HEK293 (cell line): Measurements from ENCODE around the gene CYBRD1.

Experiments used
- GLI2 ChIP-seq: fragments of 450-650 bp; formaldehyde crosslinking; IDR thresholded peaks from 2 replicates; pipeline ENCODE4; 2017; ENCODE audit warnings: missing biosample characterization, missing genetic modification characterization, low read depth, borderline replicate concordance
- KLF1 ChIP-seq: fragments of 450-650 bp; formaldehyde crosslinking; IDR thresholded peaks from 2 replicates; pipeline ENCODE4 v1.5.1; 2016; ENCODE audit warnings: missing biosample characterization, missing genetic modification characterization
- MZF1 ChIP-seq: fragments of 450-650 bp; formaldehyde crosslinking; IDR thresholded peaks from 2 replicates; pipeline ENCODE4 v1.5.1; 2017; ENCODE audit warnings: missing biosample characterization, missing genetic modification characterization, borderline replicate concordance
- OSR2 ChIP-seq: fragments of 450-650 bp; formaldehyde crosslinking; IDR thresholded peaks from 2 replicates; pipeline ENCODE4 v1.5.1; 2016; ENCODE audit warnings: missing biosample characterization, missing genetic modification characterization
- SALL2 ChIP-seq: fragments of 450-650 bp; formaldehyde crosslinking; IDR thresholded peaks from 2 replicates; pipeline ENCODE4 v1.5.0; 2017; ENCODE audit warnings: missing biosample characterization, mild to moderate bottlenecking, missing genetic modification characterization, borderline replicate concordance
- SETDB1 ChIP-seq: IDR thresholded peaks from one replicate; pipeline ENCODE4 v1.6.1; 2017; ENCODE audit warnings: mild to moderate bottlenecking, low read length, moderate library complexity, mixed read lengths; ENCODE audit not compliant: insufficient read length
- YY1 ChIP-seq: fragments of 450-650 bp; formaldehyde crosslinking; IDR thresholded peaks from 2 replicates; pipeline ENCODE4 v1.5.1; 2018; ENCODE audit warnings: missing biosample characterization, missing genetic modification characterization
- ZBTB17 ChIP-seq: fragments of 450-650 bp; formaldehyde crosslinking; IDR thresholded peaks from 2 replicates; pipeline ENCODE4 v1.5.1; 2016; ENCODE audit warnings: missing biosample characterization, missing genetic modification characterization
- ZBTB20 ChIP-seq: fragments of 450-650 bp; formaldehyde crosslinking; IDR thresholded peaks from 2 replicates; pipeline ENCODE4 v1.5.1; 2016; ENCODE audit warnings: missing biosample characterization, missing genetic modification characterization
- ZBTB8A ChIP-seq: fragments of 450-650 bp; formaldehyde crosslinking; IDR thresholded peaks from 2 replicates; pipeline ENCODE4 v1.5.1; 2016; ENCODE audit warnings: missing biosample characterization, missing genetic modification characterization
- ZFP69B ChIP-seq: fragments of 450-650 bp; formaldehyde crosslinking; IDR thresholded peaks from 2 replicates; pipeline ENCODE4 v1.5.1; 2016; ENCODE audit warnings: missing biosample characterization, missing genetic modification characterization
- ZIC2 ChIP-seq: fragments of 450-650 bp; formaldehyde crosslinking; IDR thresholded peaks from 2 replicates; pipeline ENCODE4 v1.5.1; 2016; ENCODE audit warnings: missing biosample characterization, missing genetic modification characterization
- ZNF10 ChIP-seq: fragments of 450-650 bp; formaldehyde crosslinking; IDR thresholded peaks from 2 replicates; pipeline ENCODE4 v1.5.1; 2017; ENCODE audit warnings: missing biosample characterization, missing genetic modification characterization
- ZNF274 ChIP-seq, 2 experiments: fragments of 200-500 bp in 1 of 2; fragments of 450-650 bp in 1 of 2; sonication (Bioruptor generic) in 1 of 2; formaldehyde crosslinking in 1 of 2; IDR thresholded peaks; 2 replicates each; pipeline versions ENCODE4 v1.5.1 to v1.6.1; 2014 to 2016; ENCODE audit warnings: borderline replicate concordance in 1 of 2, inconsistent platforms in 1 of 2, low read length in 1 of 2, missing biosample characterization in 1 of 2, missing genetic modification characterization in 1 of 2
- ZNF335 ChIP-seq: fragments of 450-650 bp; formaldehyde crosslinking; conservative IDR thresholded peaks from 2 replicates; pipeline ENCODE4 v1.5.1; 2016; ENCODE audit warnings: missing biosample characterization, missing genetic modification characterization
- ZNF366 ChIP-seq: fragments of 450-650 bp; formaldehyde crosslinking; conservative IDR thresholded peaks from 2 replicates; pipeline ENCODE4 v1.5.1; 2016; ENCODE audit warnings: missing biosample characterization, missing genetic modification characterization
- ZNF654 ChIP-seq: fragments of 450-650 bp; formaldehyde crosslinking; IDR thresholded peaks from 2 replicates; pipeline ENCODE4 v1.5.1; 2016; ENCODE audit warnings: low read depth, missing biosample characterization, missing genetic modification characterization
- ZNF76 ChIP-seq: fragments of 450-650 bp; formaldehyde crosslinking; IDR thresholded peaks from 2 replicates; pipeline ENCODE4; 2016; ENCODE audit warnings: low read depth, missing biosample characterization, missing genetic modification characterization, borderline replicate concordance
- ZNF768 ChIP-seq: fragments of 450-650 bp; formaldehyde crosslinking; IDR thresholded peaks from 2 replicates; pipeline ENCODE4 v1.5.1; 2018; ENCODE audit warnings: missing biosample characterization, mild to moderate bottlenecking, missing genetic modification characterization
- TF ChIP-seq, protein P1 (sequence below): fragments of 450-650 bp; formaldehyde crosslinking; IDR thresholded peaks from 2 replicates; pipeline ENCODE4 v1.5.1; 2016; ENCODE audit warnings: missing biosample characterization, missing genetic modification characterization
- TF ChIP-seq, protein P2 (sequence below): fragments of 450-650 bp; formaldehyde crosslinking; IDR thresholded peaks from 2 replicates; pipeline ENCODE4 v1.5.1; 2016; ENCODE audit warnings: missing biosample characterization, missing genetic modification characterization
- TF ChIP-seq, protein P3 (sequence below): fragments of 450-650 bp; formaldehyde crosslinking; IDR thresholded peaks from 2 replicates; pipeline ENCODE4 v1.5.1; 2017; ENCODE audit warnings: missing biosample characterization, missing genetic modification characterization
- TF ChIP-seq, protein P4 (sequence below): fragments of 450-650 bp; formaldehyde crosslinking; IDR thresholded peaks from 2 replicates; pipeline ENCODE4 v1.5.1; 2016; ENCODE audit warnings: missing biosample characterization, missing genetic modification characterization, borderline replicate concordance
- TF ChIP-seq, protein P5 (sequence below): fragments of 450-650 bp; formaldehyde crosslinking; conservative IDR thresholded peaks from 2 replicates; pipeline ENCODE4 v1.5.1; 2016; ENCODE audit warnings: low read depth, missing biosample characterization, missing genetic modification characterization

Gene CYBRD1

DNA sequence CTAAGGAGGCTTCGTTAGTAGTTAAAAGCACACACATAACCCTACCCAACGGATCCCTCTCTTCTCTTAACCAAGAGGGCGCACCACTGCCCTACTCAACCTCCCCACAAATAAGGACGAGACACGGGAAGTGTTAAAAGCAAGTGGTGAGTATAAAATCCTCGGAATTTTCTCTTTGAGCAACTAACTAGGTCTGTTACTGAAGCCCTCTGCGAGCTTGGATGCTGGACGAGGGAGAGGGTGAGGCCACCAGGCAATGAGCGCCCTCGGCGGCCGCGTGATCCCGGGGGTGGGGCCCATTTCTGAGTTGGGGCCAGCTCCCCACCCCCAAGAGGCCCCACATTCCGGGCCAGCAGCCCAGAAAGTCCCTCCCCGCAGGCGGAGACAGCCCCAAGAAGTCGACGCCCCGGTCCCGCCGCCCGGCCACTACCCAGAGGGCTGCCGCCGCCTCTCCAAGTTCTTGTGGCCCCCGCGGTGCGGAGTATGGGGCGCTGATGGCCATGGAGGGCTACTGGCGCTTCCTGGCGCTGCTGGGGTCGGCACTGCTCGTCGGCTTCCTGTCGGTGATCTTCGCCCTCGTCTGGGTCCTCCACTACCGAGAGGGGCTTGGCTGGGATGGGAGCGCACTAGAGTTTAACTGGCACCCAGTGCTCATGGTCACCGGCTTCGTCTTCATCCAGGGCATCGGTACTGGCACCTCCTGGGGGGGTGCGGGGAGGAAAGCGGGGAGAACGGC lies at the start of gene CYBRD1 (continued):
- TF ChIP-seq KLF1 (tag by site-specific recombination), result peak; percentile 63
- TF ChIP-seq, protein P1, sequence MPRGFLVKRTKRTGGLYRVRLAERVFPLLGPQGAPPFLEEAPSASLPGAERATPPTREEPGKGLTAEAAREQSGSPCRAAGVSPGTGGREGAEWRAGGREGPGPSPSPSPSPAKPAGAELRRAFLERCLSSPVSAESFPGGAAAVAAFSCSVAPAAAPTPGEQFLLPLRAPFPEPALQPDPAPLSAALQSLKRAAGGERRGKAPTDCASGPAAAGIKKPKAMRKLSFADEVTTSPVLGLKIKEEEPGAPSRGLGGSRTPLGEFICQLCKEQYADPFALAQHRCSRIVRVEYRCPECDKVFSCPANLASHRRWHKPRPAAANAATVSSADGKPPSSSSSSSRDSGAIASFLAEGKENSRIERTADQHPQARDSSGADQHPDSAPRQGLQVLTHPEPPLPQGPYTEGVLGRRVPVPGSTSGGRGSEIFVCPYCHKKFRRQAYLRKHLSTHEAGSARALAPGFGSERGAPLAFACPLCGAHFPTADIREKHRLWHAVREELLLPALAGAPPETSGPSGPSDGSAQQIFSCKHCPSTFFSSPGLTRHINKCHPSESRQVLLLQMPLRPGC (tag by site-specific recombination), result no peak
- TF ChIP-seq SETDB1, result no peak
- no peak for TF ChIP-seq MZF1 (tag by site-specific recombination)
- TF ChIP-seq ZNF274 (IDR thresholded peaks at IDR 0.05; ENCODE audit: low read length), result no peak
- no peak for TF ChIP-seq ZNF274 (tag by site-specific recombination; IDR thresholded peaks at IDR 0.05; ENCODE audit: borderline replicate concordance)
- TF ChIP-seq ZBTB17, result peak; percentile 77
- no peak for TF ChIP-seq ZNF10
- peak; percentile 96 for TF ChIP-seq ZFP69B (tag by site-specific recombination)
- no peak for TF ChIP-seq GLI2 (tag by site-specific recombination)
- peak; percentile 54 for TF ChIP-seq ZIC2 (tag by site-specific recombination)
- TF ChIP-seq YY1 (tag by site-specific recombination), result no peak
- TF ChIP-seq OSR2 (tag by site-specific recombination), result no peak; the same call in 1 of the 2 replicates
- TF ChIP-seq, protein P2, sequence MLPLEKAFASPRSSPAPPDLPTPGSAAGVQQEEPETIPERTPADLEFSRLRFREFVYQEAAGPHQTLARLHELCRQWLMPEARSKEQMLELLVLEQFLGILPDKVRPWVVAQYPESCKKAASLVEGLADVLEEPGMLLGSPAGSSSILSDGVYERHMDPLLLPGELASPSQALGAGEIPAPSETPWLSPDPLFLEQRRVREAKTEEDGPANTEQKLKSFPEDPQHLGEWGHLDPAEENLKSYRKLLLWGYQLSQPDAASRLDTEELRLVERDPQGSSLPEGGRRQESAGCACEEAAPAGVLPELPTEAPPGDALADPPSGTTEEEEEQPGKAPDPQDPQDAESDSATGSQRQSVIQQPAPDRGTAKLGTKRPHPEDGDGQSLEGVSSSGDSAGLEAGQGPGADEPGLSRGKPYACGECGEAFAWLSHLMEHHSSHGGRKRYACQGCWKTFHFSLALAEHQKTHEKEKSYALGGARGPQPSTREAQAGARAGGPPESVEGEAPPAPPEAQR (tag by site-specific recombination), result no peak
- TF ChIP-seq ZNF654 (tag by site-specific recombination), result no peak
- TF ChIP-seq ZNF335, result peak; percentile 92
- peak; percentile 71; the same call in 1 of the 2 replicates for TF ChIP-seq ZBTB20 (tag by site-specific recombination)
- TF ChIP-seq, protein P3, sequence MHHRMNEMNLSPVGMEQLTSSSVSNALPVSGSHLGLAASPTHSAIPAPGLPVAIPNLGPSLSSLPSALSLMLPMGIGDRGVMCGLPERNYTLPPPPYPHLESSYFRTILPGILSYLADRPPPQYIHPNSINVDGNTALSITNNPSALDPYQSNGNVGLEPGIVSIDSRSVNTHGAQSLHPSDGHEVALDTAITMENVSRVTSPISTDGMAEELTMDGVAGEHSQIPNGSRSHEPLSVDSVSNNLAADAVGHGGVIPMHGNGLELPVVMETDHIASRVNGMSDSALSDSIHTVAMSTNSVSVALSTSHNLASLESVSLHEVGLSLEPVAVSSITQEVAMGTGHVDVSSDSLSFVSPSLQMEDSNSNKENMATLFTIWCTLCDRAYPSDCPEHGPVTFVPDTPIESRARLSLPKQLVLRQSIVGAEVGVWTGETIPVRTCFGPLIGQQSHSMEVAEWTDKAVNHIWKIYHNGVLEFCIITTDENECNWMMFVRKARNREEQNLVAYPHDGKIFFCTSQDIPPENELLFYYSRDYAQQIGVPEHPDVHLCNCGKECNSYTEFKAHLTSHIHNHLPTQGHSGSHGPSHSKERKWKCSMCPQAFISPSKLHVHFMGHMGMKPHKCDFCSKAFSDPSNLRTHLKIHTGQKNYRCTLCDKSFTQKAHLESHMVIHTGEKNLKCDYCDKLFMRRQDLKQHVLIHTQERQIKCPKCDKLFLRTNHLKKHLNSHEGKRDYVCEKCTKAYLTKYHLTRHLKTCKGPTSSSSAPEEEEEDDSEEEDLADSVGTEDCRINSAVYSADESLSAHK, result no peak
- TF ChIP-seq, protein P4, sequence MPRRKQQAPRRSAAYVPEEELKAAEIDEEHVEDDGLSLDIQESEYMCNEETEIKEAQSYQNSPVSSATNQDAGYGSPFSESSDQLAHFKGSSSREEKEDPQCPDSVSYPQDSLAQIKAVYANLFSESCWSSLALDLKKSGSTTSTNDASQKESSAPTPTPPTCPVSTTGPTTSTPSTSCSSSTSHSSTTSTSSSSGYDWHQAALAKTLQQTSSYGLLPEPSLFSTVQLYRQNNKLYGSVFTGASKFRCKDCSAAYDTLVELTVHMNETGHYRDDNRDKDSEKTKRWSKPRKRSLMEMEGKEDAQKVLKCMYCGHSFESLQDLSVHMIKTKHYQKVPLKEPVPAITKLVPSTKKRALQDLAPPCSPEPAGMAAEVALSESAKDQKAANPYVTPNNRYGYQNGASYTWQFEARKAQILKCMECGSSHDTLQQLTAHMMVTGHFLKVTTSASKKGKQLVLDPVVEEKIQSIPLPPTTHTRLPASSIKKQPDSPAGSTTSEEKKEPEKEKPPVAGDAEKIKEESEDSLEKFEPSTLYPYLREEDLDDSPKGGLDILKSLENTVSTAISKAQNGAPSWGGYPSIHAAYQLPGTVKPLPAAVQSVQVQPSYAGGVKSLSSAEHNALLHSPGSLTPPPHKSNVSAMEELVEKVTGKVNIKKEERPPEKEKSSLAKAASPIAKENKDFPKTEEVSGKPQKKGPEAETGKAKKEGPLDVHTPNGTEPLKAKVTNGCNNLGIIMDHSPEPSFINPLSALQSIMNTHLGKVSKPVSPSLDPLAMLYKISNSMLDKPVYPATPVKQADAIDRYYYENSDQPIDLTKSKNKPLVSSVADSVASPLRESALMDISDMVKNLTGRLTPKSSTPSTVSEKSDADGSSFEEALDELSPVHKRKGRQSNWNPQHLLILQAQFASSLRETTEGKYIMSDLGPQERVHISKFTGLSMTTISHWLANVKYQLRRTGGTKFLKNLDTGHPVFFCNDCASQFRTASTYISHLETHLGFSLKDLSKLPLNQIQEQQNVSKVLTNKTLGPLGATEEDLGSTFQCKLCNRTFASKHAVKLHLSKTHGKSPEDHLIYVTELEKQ (tag by site-specific recombination), result no peak
- no peak for TF ChIP-seq ZNF366 (tag by site-specific recombination)
- 0 out of 2 replicates have a peak, but pooled peaks have one; percentile 42 for TF ChIP-seq ZNF76 (tag by site-specific recombination)
- TF ChIP-seq, protein P5, sequence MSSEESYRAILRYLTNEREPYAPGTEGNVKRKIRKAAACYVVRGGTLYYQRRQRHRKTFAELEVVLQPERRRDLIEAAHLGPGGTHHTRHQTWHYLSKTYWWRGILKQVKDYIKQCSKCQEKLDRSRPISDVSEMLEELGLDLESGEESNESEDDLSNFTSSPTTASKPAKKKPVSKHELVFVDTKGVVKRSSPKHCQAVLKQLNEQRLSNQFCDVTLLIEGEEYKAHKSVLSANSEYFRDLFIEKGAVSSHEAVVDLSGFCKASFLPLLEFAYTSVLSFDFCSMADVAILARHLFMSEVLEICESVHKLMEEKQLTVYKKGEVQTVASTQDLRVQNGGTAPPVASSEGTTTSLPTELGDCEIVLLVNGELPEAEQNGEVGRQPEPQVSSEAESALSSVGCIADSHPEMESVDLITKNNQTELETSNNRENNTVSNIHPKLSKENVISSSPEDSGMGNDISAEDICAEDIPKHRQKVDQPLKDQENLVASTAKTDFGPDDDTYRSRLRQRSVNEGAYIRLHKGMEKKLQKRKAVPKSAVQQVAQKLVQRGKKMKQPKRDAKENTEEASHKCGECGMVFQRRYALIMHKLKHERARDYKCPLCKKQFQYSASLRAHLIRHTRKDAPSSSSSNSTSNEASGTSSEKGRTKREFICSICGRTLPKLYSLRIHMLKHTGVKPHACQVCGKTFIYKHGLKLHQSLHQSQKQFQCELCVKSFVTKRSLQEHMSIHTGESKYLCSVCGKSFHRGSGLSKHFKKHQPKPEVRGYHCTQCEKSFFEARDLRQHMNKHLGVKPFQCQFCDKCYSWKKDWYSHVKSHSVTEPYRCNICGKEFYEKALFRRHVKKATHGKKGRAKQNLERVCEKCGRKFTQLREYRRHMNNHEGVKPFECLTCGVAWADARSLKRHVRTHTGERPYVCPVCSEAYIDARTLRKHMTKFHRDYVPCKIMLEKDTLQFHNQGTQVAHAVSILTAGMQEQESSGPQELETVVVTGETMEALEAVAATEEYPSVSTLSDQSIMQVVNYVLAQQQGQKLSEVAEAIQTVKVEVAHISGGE (tag by site-specific recombination), result peak; percentile 18
- TF ChIP-seq SALL2, result no peak
- peak; percentile 94 for TF ChIP-seq ZBTB8A
- no peak for TF ChIP-seq ZNF768 (tag by site-specific recombination)
